GM10266 (cell line): ENCODE measurements around the gene PPM1H.

ENCODE experiments used
- DNase-seq: peaks from one replicate; pipeline ENCODE4 v3.0.0; 2012; ENCODE audit errors: extremely low spot score
- CTCF ChIP-seq: IDR thresholded peaks from 2 replicates; pipeline ENCODE4 v1.5.1; 2012; ENCODE audit warnings: mild to moderate bottlenecking, low read depth; ENCODE audit not compliant: control insufficient read depth, insufficient read depth; ENCODE audit errors: missing control alignments

Gene PPM1H

GRCh38 chr12:62748941-62749468 lies 185.9 kb downstream of the PPM1H start:
- no peak for TF ChIP-seq CTCF
- no peak for DNase-seq

GRCh38 chr12:62744551-62744950 lies 190.4 kb downstream of the PPM1H start:
- no peak for DNase-seq
- no peak for TF ChIP-seq CTCF

- no peak for TF ChIP-seq CTCF
- no peak for DNase-seq
Measured at GRCh38 chr12:62739266-62740015, 195.5 kb downstream of the PPM1H start.

GRCh38 chr12:62738616-62739015 lies 196.3 kb downstream of the PPM1H start:
- TF ChIP-seq CTCF: no peak
- no peak for DNase-seq

GRCh38 chr12:62738105-62738504 lies 196.8 kb downstream of the PPM1H start:
- no peak for TF ChIP-seq CTCF
- no peak for DNase-seq

GRCh38 chr12:62737615-62738014 lies 197.3 kb downstream of the PPM1H start:
- TF ChIP-seq CTCF: no peak
- no peak for DNase-seq

GRCh38 chr12:62737188-62737587 lies 197.8 kb downstream of the PPM1H start:
- no peak for DNase-seq
- no peak for TF ChIP-seq CTCF
